GM18870 (cell line): ENCODE results near the gene CBLL1.

Experiments used
- ATAC-seq: cut with Tn5 transposase; IDR thresholded peaks from one replicate; pipeline ENCODE4 v1.9.1; 2021; ENCODE audit warnings: moderate library complexity; ENCODE audit not compliant: unreplicated experiment

CBLL1 gene

DNA sequence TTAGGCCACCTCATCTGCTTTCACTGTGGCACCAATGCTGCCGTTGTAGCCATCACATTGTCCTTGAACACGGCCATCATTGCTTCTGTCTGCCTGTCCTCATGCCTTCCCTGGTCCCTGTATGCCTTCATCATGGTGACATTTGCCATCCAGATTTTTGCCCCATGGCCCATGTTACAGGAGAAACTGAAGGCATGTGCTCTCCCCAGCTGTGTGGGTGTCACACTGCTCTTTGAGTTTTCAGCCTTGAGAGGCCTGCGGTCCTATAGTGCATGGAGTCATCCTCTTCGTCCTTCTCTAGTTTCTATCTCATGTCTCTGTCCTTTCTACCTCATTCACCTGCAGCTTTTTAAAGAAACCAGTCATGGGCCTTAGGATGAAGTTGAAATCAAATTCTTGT is 65.2 kb downstream of the CBLL1 start:
- no peak for ATAC-seq

GRCh38 chr7:107810626-107811025 is 66.7 kb downstream of the CBLL1 start:
- no peak for ATAC-seq
